SK-N-SH treated with all-trans-retinoic acid at 6 μM for 48 hours (cell line): ENCODE data around the gene ECE1.

Source experiments
- ARNTL ChIP-seq: fragments of 450-650 bp; formaldehyde crosslinking; IDR thresholded peaks from 2 replicates; pipeline ENCODE4 v1.5.0; 2020; ENCODE audit warnings: low read depth, mild to moderate bottlenecking, moderate library complexity, borderline replicate concordance
- BACH2 ChIP-seq: fragments of 250-450 bp; sonication (Bioruptor Pico); IDR thresholded peaks from 2 replicates; pipeline ENCODE4 v1.9.0; 2021; ENCODE audit warnings: mild to moderate bottlenecking, borderline replicate concordance
- CSDC2 ChIP-seq: fragments of 250-450 bp; sonication (Bioruptor Pico); IDR thresholded peaks from 2 replicates; pipeline ENCODE4 v1.5.0; 2020; ENCODE audit warnings: mild to moderate bottlenecking, moderate library complexity
- GLIS3 ChIP-seq: fragments of 250-450 bp; sonication (Bioruptor Pico); IDR thresholded peaks from 2 replicates; pipeline ENCODE4 v1.5.0; 2020; ENCODE audit warnings: mild to moderate bottlenecking, moderate library complexity
- ISL1 ChIP-seq: fragments of 250-450 bp; sonication (Bioruptor Pico); IDR thresholded peaks from 2 replicates; pipeline ENCODE4 v2.1.2; 2022; ENCODE audit warnings: mild to moderate bottlenecking, moderate library complexity
- OSR1 ChIP-seq: fragments of 250-450 bp; sonication (Bioruptor Pico); IDR thresholded peaks from 2 replicates; pipeline ENCODE4 v1.8.0; 2022; ENCODE audit warnings: moderate library complexity, mild to moderate bottlenecking, inconsistent platforms
- RARB ChIP-seq: fragments of 250-450 bp; sonication (Bioruptor Pico); IDR thresholded peaks from 2 replicates; pipeline ENCODE4 v1.8.0; 2021; ENCODE audit warnings: mild to moderate bottlenecking, moderate library complexity
- SNAI2 ChIP-seq: fragments of 250-450 bp; sonication (Bioruptor Pico); IDR thresholded peaks from 2 replicates; pipeline ENCODE4 v1.5.0; 2020; ENCODE audit warnings: mild to moderate bottlenecking, moderate library complexity
- TCF4 ChIP-seq: fragments of 250-450 bp; sonication (Bioruptor Pico); IDR thresholded peaks from 2 replicates; pipeline ENCODE4 v1.8.0; 2021; ENCODE audit warnings: mild to moderate bottlenecking, moderate library complexity, borderline replicate concordance
- ZFP30 ChIP-seq: fragments of 450-650 bp; formaldehyde crosslinking; IDR thresholded peaks from 2 replicates; pipeline ENCODE4 v1.5.0; 2022; ENCODE audit warnings: mild to moderate bottlenecking, moderate library complexity
- ZNF70 ChIP-seq: fragments of 450-650 bp; formaldehyde crosslinking; IDR thresholded peaks from 2 replicates; pipeline ENCODE4 v1.5.0; 2020; ENCODE audit warnings: mild to moderate bottlenecking, moderate library complexity
- TF ChIP-seq, protein P1 (sequence below): fragments of 250-450 bp; sonication (Bioruptor Pico); IDR thresholded peaks from 2 replicates; pipeline ENCODE4 v1.5.1; 2021; ENCODE audit warnings: mild to moderate bottlenecking, moderate library complexity
- TF ChIP-seq, protein P2 (sequence below): fragments of 250-450 bp; sonication (Bioruptor Pico); IDR thresholded peaks from 2 replicates; pipeline ENCODE4 v1.5.1; 2020; ENCODE audit warnings: low read depth, mild to moderate bottlenecking, moderate library complexity
- TF ChIP-seq, protein P3 (sequence below): fragments of 250-450 bp; sonication (Bioruptor Pico); IDR thresholded peaks from 2 replicates; pipeline ENCODE4 v1.8.0; 2020; ENCODE audit warnings: mild to moderate bottlenecking, moderate library complexity, borderline replicate concordance

DNA sequence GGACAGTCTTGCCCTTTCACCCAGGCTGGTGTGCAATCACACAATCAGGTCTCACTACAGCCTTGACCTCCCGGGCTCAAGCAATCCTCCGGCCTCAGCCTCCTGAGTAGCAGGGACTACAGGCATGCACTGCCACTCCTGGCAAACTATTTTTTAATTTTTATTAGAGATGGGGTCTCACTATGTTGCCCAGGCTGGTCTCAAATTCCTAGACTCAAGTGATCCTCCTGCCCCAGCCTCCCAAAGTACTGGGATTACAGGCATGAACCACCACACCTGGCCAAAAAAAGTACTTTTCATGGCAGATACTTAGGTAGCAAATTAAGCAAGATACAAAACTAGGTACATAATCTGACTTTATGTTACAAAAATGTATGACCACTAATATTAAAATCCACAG is 121.8 kb downstream of the ECE1 start:
- no peak for TF ChIP-seq ZNF70 (CRISPR knock-in tag)
- no peak for TF ChIP-seq OSR1 (CRISPR knock-in tag)
- TF ChIP-seq, protein P1, sequence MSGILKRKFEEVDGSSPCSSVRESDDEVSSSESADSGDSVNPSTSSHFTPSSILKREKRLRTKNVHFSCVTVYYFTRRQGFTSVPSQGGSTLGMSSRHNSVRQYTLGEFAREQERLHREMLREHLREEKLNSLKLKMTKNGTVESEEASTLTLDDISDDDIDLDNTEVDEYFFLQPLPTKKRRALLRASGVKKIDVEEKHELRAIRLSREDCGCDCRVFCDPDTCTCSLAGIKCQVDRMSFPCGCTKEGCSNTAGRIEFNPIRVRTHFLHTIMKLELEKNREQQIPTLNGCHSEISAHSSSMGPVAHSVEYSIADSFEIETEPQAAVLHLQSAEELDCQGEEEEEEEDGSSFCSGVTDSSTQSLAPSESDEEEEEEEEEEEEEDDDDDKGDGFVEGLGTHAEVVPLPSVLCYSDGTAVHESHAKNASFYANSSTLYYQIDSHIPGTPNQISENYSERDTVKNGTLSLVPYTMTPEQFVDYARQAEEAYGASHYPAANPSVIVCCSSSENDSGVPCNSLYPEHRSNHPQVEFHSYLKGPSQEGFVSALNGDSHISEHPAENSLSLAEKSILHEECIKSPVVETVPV (CRISPR knock-in tag): no peak
- TF ChIP-seq RARB (CRISPR knock-in tag): no peak
- no peak for TF ChIP-seq ISL1
- no peak for TF ChIP-seq TCF4 (CRISPR knock-in tag)
- no peak for TF ChIP-seq ZFP30
- TF ChIP-seq, protein P2, sequence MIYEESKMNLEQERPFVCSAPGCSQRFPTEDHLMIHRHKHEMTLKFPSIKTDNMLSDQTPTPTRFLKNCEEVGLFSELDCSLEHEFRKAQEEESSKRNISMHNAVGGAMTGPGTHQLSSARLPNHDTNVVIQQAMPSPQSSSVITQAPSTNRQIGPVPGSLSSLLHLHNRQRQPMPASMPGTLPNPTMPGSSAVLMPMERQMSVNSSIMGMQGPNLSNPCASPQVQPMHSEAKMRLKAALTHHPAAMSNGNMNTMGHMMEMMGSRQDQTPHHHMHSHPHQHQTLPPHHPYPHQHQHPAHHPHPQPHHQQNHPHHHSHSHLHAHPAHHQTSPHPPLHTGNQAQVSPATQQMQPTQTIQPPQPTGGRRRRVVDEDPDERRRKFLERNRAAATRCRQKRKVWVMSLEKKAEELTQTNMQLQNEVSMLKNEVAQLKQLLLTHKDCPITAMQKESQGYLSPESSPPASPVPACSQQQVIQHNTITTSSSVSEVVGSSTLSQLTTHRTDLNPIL (CRISPR knock-in tag): no peak
- no peak for TF ChIP-seq SNAI2 (CRISPR knock-in tag)
- TF ChIP-seq GLIS3 (CRISPR knock-in tag): no peak
- no peak for TF ChIP-seq BACH2 (CRISPR knock-in tag)
- TF ChIP-seq, protein P3, sequence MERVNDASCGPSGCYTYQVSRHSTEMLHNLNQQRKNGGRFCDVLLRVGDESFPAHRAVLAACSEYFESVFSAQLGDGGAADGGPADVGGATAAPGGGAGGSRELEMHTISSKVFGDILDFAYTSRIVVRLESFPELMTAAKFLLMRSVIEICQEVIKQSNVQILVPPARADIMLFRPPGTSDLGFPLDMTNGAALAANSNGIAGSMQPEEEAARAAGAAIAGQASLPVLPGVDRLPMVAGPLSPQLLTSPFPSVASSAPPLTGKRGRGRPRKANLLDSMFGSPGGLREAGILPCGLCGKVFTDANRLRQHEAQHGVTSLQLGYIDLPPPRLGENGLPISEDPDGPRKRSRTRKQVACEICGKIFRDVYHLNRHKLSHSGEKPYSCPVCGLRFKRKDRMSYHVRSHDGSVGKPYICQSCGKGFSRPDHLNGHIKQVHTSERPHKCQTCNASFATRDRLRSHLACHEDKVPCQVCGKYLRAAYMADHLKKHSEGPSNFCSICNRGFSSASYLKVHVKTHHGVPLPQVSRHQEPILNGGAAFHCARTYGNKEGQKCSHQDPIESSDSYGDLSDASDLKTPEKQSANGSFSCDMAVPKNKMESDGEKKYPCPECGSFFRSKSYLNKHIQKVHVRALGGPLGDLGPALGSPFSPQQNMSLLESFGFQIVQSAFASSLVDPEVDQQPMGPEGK (CRISPR knock-in tag): no peak
- TF ChIP-seq ARNTL (CRISPR knock-in tag): no peak
- no peak for TF ChIP-seq CSDC2
